ENCODE results near the gene SLC25A28. TPM values are rescaled to one million over a fixed set of nuclear protein-coding genes. Genes with fewer than 3 reads are reported as not detected.

The SLC25A28 gene
- total RNA-seq, 1 experiment from 2014 or later: 20.0 TPM

DNA sequence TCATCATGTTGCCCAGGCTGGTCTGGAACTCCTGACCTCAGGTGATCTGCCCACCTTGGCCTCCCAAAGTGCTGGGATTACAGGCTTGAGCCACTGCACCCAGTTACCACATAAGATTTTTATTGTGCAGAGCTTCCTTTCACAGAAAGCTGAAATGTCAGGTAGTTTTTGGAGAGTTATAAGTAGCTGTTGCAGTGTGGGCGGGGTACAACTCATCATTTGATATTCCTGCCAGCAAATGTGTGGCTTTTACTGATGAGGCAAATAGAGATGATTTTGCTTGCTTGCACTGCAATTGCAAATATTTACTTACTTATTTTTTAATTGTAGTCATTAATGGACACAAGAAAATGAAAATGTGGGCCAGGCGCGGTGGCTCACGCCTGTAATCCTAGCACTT is 55.1 kb downstream of the SLC25A28 start:
- DNase-seq: no peak
- Histone ChIP-seq H3K27me3 (no peaks in the 10 kb centered on the region), H3K36me3 (no peaks in the 10 kb centered on the region), H3K9me3 (no peaks in the 10 kb centered on the region), H3K4me3 (no peak overlapping the region)

DNA sequence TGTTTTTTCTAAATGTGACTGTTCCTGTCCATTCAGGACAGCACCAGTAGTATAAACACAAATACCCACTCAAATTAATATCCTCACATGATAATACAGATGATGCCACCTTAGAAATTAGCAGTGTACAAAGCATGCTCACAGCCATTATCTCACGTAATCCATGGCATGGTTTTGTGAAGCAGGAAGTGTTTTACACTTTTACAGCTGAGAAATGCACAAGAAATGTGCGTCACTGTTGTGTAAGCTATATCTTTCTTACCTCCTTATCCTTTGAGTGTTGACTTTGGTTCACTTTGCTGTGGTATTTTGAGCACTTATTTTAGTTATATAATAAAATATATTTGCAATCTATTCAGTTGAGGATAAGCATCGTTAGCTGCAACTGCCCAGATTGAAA is 55.9 kb downstream of the SLC25A28 start:
- Histone ChIP-seq H3K9me3 (no peaks in the 10 kb centered on the region), H3K4me3 (no peak overlapping the region), H3K27me3 (no peaks in the 10 kb centered on the region), H3K36me3 (no peaks in the 10 kb centered on the region)
- DNase-seq: no peak

- DNase-seq: no peak
- no peaks in the 10 kb centered on the region for H3K36me3 ChIP-seq
- H3K27me3 ChIP-seq: no peaks in the 10 kb centered on the region
- H3K4me3 ChIP-seq: no peak overlapping the region
- no peaks in the 10 kb centered on the region for H3K9me3 ChIP-seq
These were observed 57.6 kb downstream of the SLC25A28 start for GRCh38 chr10:99562631-99563030.

Other genes with a start within 250 kb of the SLC25A28 start
- 8.6 and 21.8 TPM in 2 replicates for gene GOT1, start 189.8 kb downstream of the SLC25A28 start, total RNA-seq (2014; rRNA removed; shearing (Covaris generic); ENCODE audit: low replicate concordance)
- gene NKX2-3, start 87.5 kb downstream of the SLC25A28 start, total RNA-seq (2014; rRNA removed; shearing (Covaris generic); ENCODE audit: low replicate concordance): 0.46 TPM in 1 of 2 replicates, not detected in the other
- gene ENTPD7, start 39.1 kb upstream of the SLC25A28 start, total RNA-seq (2014; rRNA removed; shearing (Covaris generic); ENCODE audit: low replicate concordance): 9.8 and 11.8 TPM in 2 replicates
- 20.6 and 27.4 TPM in 2 replicates for gene COX15, start 111.7 kb upstream of the SLC25A28 start, total RNA-seq (2014; rRNA removed; shearing (Covaris generic); ENCODE audit: low replicate concordance)
- 17.6 and 26.6 TPM in 2 replicates for gene CUTC, start 111.8 kb upstream of the SLC25A28 start, total RNA-seq (2014; rRNA removed; shearing (Covaris generic); ENCODE audit: low replicate concordance)
- 0.72 and 1.7 TPM in 2 replicates for gene ABCC2, start 162.2 kb upstream of the SLC25A28 start, total RNA-seq (2014; rRNA removed; shearing (Covaris generic); ENCODE audit: low replicate concordance)